Heart right ventricle (tissue), 16 donors: ENCODE data around the gene FBXL19. TPM values are rescaled to one million over a fixed set of nuclear protein-coding genes. Genes with fewer than 3 reads are reported as not detected.
A peak's percentile ranks its signal among the peaks of the same experiment; 100 is the strongest.
"Not testable (repeated sequence)": the region's sequence is repeated elsewhere in the genome, so short reads cannot be mapped to it uniquely, and the experiment has no call there.

Experiments used
- ATAC-seq, 8 donors: fragments of 200-7000 bp; cut with Tn5 transposase; one replicate each; pipeline ENCODE4 v1.9.1; 2020; ENCODE audit warnings: mild to moderate bottlenecking in 8 of 8, moderate library complexity in 8 of 8, moderate number of reproducible peaks in 1 of 8
- DNase-seq, 2 donors: peaks; one replicate each; pipeline ENCODE4 v3.0.0-alpha.2; 2020
- H3K27ac ChIP-seq, 10 donors: fragments of 200-600 bp; sonication (generic) in 2 of 10; one replicate each; pipeline versions ENCODE4 v1.5.0 to v1.8.0; 2020 to 2022; ENCODE audit warnings: mild to moderate bottlenecking in 3 of 10
- H3K27me3 ChIP-seq, 7 donors: fragments of 200-600 bp; one replicate each; pipeline ENCODE4 v1.8.0; 2021 to 2022; ENCODE audit warnings: mild to moderate bottlenecking in 2 of 7
- H3K36me3 ChIP-seq, 9 donors: fragments of 200-600 bp; sonication (generic) in 1 of 9; one replicate each; pipeline versions ENCODE4 v1.5.0 to v1.8.0; 2020 to 2022; ENCODE audit warnings: mild to moderate bottlenecking in 2 of 9
- H3K4me1 ChIP-seq, 9 donors: fragments of 200-600 bp; sonication (generic) in 1 of 9; one replicate each; pipeline versions ENCODE4 v1.5.0 to v1.8.0; 2020 to 2022; ENCODE audit warnings: mild to moderate bottlenecking in 4 of 9
- H3K4me3 ChIP-seq, 10 donors: fragments of 200-600 bp; sonication (generic) in 2 of 10; one replicate each; pipeline versions ENCODE4 v1.5.0 to v1.8.0; 2020 to 2022; ENCODE audit warnings: mild to moderate bottlenecking in 7 of 10, moderate library complexity in 2 of 10
- H3K9me3 ChIP-seq, 11 donors: fragments of 200-600 bp in 10 of 11; sonication (generic) in 2 of 11; one replicate each; pipeline versions ENCODE4 v1.5.0 to v1.8.0; 2013 to 2022; ENCODE audit warnings: mild to moderate bottlenecking in 2 of 11, control low read depth in 1 of 11, moderate library complexity in 1 of 11
- CTCF ChIP-seq, 9 donors: fragments of 200-600 bp; sonication (generic) in 2 of 9; IDR thresholded peaks; one replicate each; pipeline versions ENCODE4 v1.5.0 to v1.8.0; 2021 to 2022; ENCODE audit warnings: antibody characterized with exemption in 9 of 9, mild to moderate bottlenecking in 5 of 9, moderate library complexity in 1 of 9
- WGBS, 2 donors: extraction: QIAGEN DNeasy Blood & Tissue Kit; methylation state at CpG; one replicate each; pipeline ENCODE4 v1.1.7; 2013; ENCODE audit warnings: inconsistent platforms in 1 of 2; 5-methylcytosine and 5-hydroxymethylcytosine counted together
- intact Hi-C, 10 donors: fragments of 100-400 bp; cut with DNase I; formaldehyde crosslinking; loops; one replicate each; pipeline versions ENCODE4 v1.11.1 to v1.14.2; 2022
- polyA plus RNA-seq, 2 donors: library from polyadenylated mRNA; stranded (reverse); fragments of 200-250 nt; gene quantifications; one replicate each; pipeline ENCODE4 v1.2.3, GENCODE V29; 2013
- total RNA-seq, 10 donors: library from RNA; stranded (reverse); fragmentation: NEBNext Ultra II Directional in 3 of 10; extraction: Animal tissue kit (Norgen Biotek cat#: 25700) in 3 of 10; gene quantifications; one replicate each; pipeline versions ENCODE4 v1.2.1 to v1.2.4, GENCODE V29; 2021 to 2023
- donor health status: Arrhythmogenic right ventricular cardiomyopathy.
- donor health status: ischemic (EF 13 %, LVEDD 7.1; RV severe dilation, severe dysfunction).
- donor health status: healthy with polysubstance abuse.
- donor health status: DM: no; HTN: yes; CAD: no.
- donor health status: DM: no; HTN: no; CAD: no.
- donor health status: ischemic (EF 25% LVEDD 6.9; RV normal size, moderate dysfunction).
- donor health status: ischemic (EF 25% LVEDD 5.7; RV mildly dilated, moderate dysfunction).
- donor health status: healthy.
- donor health status: DM: yes; HTN: yes; CAD: no.
- donor health status: Ischemic cardiomyopathy.
- donor health status: ischemic (EF 35%, LVEDD 5.7; RV mildly dilated, moderate dysfunction).
- donor health status: nonischemic (EF 11% LVEDD 7.7; RV severe dilation, severe dysfunction).
- donor health status: DM: yes; HTN: yes; CAD: no.
- donor health status: PGD.
- donor health status: ischemic (EF 29% LVEDD 5.4; RV normal size, mild dysfunction).
- donor health status: nonischemic (EF 23%, LVEDD 6.1; RV moderate dilation, normal function).

The FBXL19 gene
- total and polyA plus RNA-seq, 12 donors, result 4.1 to 14.1 (median 5.8) TPM

GRCh38 chr16:30889721-30890120 lies 33.7 kb upstream of the FBXL19 start:
- Histone ChIP-seq H3K9me3 (no peaks in the 10 kb centered on the region), H3K36me3 (peaks cover 0 to 80% (median 35%) of the 10 kb centered on the region in 9 donors), H3K4me3 (no peak overlapping the region), H3K4me1 (peaks cover 9 to 21% (median 17%) of the 10 kb centered on the region in 9 donors), H3K27ac (no peak overlapping the region), H3K27me3 (no peaks in the 10 kb centered on the region)
- 85 to 92% methylated on average over 5 of the region's 5 CpGs for WGBS, 2 donors
- no peak for DNase-seq
- ATAC-seq, result no peak
- no peak for TF ChIP-seq CTCF (IDR thresholded peaks at IDR 0.05)
- intact Hi-C loops, result loop anchor here in 1 of 10 donors (5.0 kb wide), 1 partner anchor 42 kb away; no protein-coding TSS in a partner anchor

GRCh38 chr16:30891043-30891823 lies 32.1 kb upstream of the FBXL19 start:
- not testable (repeated sequence) for H3K27me3 ChIP-seq, H3K27ac ChIP-seq, ATAC-seq, H3K9me3 ChIP-seq, DNase-seq, H3K4me3 ChIP-seq
- H3K36me3 ChIP-seq, result peaks cover 0 to 65% (median 24%) of the 10 kb centered on the region in 9 donors
- intact Hi-C loops, result loop anchor here in 1 of 10 donors (5.0 kb wide), 1 partner anchor 44 kb away; no protein-coding TSS in a partner anchor
- WGBS, 2 donors, result 93 to 96% methylated on average over 15 of the region's 15 CpGs
- H3K4me1 ChIP-seq, result peaks cover 9 to 37% (median 29%) of the 10 kb centered on the region in 9 donors

GRCh38 chr16:30892670-30893416 lies 30.5 kb upstream of the FBXL19 start:
- peaks cover 0 to 49% (median 19%) of the 10 kb centered on the region in 9 donors for H3K36me3 ChIP-seq
- H3K27me3 ChIP-seq, result no peaks in the 10 kb centered on the region
- peak overlapping the region; percentile 73 to 100 (median 94) for H3K4me3 ChIP-seq
- ATAC-seq (peak in 1 of 8 donors; percentile 0), DNase-seq (no peak)
- no peak for TF ChIP-seq CTCF (IDR thresholded peaks at IDR 0.05)
- H3K27ac ChIP-seq, result peak overlapping the region in 9 of 10 donors; percentile 92 to 100 (median 96)
- intact Hi-C loops, result loop anchor here in 1 of 10 donors (5.0 kb wide), 1 partner anchor 46 kb away; no protein-coding TSS in a partner anchor
- 60 to 64% methylated on average over 20 of the region's 20 CpGs for WGBS, 2 donors
- peaks cover 13 to 48% (median 36%) of the 10 kb centered on the region in 9 donors for H3K4me1 ChIP-seq
- no peaks in the 10 kb centered on the region for H3K9me3 ChIP-seq

- intact Hi-C loops, result loop anchor here in 1 of 10 donors (5.0 kb wide), 1 partner anchor 46 kb away; no protein-coding TSS in a partner anchor
- H3K9me3 ChIP-seq, result no peaks in the 10 kb centered on the region
- no peak for TF ChIP-seq CTCF (IDR thresholded peaks at IDR 0.05)
- H3K27me3 ChIP-seq, result no peaks in the 10 kb centered on the region
- ATAC-seq, result peak in 1 of 8 donors; percentile 2
- peak overlapping the region; percentile 73 to 100 (median 94) for H3K4me3 ChIP-seq
- peak overlapping the region; percentile 92 to 100 (median 96) for H3K27ac ChIP-seq
- H3K4me1 ChIP-seq, result peaks cover 13 to 48% (median 36%) of the 10 kb centered on the region in 9 donors
- DNase-seq, result peak in 1 of 2 donors; percentile 33
- H3K36me3 ChIP-seq, result peaks cover 0 to 44% (median 19%) of the 10 kb centered on the region in 9 donors
- 1 to 3% methylated on average over 11 of the region's 11 CpGs for WGBS, 2 donors
These were observed 30.0 kb upstream of the FBXL19 start for GRCh38 chr16:30893417-30893743.
